Caco-2 (cell line): ENCODE results near the gene CDKAL1. TPM values are rescaled to one million over a fixed set of nuclear protein-coding genes. Genes with fewer than 3 reads are reported as not detected.

ENCODE experiments used
- BruUV-seq: library from RNA; stranded (reverse); fragments of 400-500 nt; replicated peaks from 2 replicates; lab custom pipeline; 2021; lab: Mats Ljungman, UMichigan
- CTCF ChIA-PET: fragments of 300-600 bp; sonication (Branson Sonifier 250); formaldehyde crosslinking; loops from one replicate; lab custom pipeline; 2022; ENCODE audit warnings: antibody characterized with exemption; lab: Charles Lee
- POLR2A ChIA-PET: fragments of 300-600 bp; sonication (Branson Sonifier 250); formaldehyde crosslinking; loops from one replicate; lab custom pipeline; 2022; ENCODE audit warnings: antibody characterized with exemption; lab: Charles Lee
- DNase-seq, 2 experiments: peaks; one replicate each; pipeline versions ENCODE4 v3.0.0 to v3.0.0-alpha.2; 2020 to 2022
- H3K27me3 ChIP-seq: replicated peaks from 2 replicates; pipeline ENCODE4 v1.6.0; 2011; ENCODE audit warnings: low read length; ENCODE audit not compliant: control insufficient read depth, insufficient read depth
- H3K36me3 ChIP-seq: 2 replicates; pipeline ENCODE4 v1.5.1; 2011; ENCODE audit warnings: low read length; ENCODE audit not compliant: control insufficient read depth, insufficient read depth
- H3K4me1 ChIP-seq: fragments of 250-450 bp; sonication (Bioruptor Pico); 2 replicates; pipeline ENCODE4 v1.5.1; 2020; ENCODE audit warnings: mild to moderate bottlenecking
- H3K4me3 ChIP-seq: 2 replicates; pipeline ENCODE4 v1.5.1; 2011; ENCODE audit warnings: low read depth, mild to moderate bottlenecking, control low read depth, low read length
- H3K9me3 ChIP-seq: fragments of 250-450 bp; sonication (Bioruptor Pico); 2 replicates; pipeline ENCODE4 v1.5.1; 2020; ENCODE audit warnings: mild to moderate bottlenecking, moderate library complexity
- H3K27ac Mint-ChIP-seq: one replicate; pipeline ENCODE4 v1.8.0; 2022; ENCODE audit warnings: mixed read lengths; ENCODE audit not compliant: unreplicated experiment
- H3K27me3 Mint-ChIP-seq: one replicate; pipeline ENCODE4 v1.8.0; 2022; ENCODE audit warnings: mixed read lengths; ENCODE audit not compliant: insufficient read depth, unreplicated experiment
- H3K36me3 Mint-ChIP-seq: one replicate; pipeline ENCODE4 v1.8.0; 2022; ENCODE audit warnings: mild to moderate bottlenecking, mixed read lengths; ENCODE audit not compliant: insufficient read depth, unreplicated experiment
- H3K4me1 Mint-ChIP-seq: one replicate; pipeline ENCODE4 v1.8.0; 2022; ENCODE audit warnings: low read depth, mixed read lengths; ENCODE audit not compliant: unreplicated experiment
- H3K4me3 Mint-ChIP-seq: one replicate; pipeline ENCODE4 v1.8.0; 2022; ENCODE audit warnings: mild to moderate bottlenecking, moderate library complexity, mixed read lengths; ENCODE audit not compliant: unreplicated experiment
- H3K9me3 Mint-ChIP-seq: one replicate; pipeline ENCODE4 v1.8.0; 2022; ENCODE audit warnings: mixed read lengths; ENCODE audit not compliant: unreplicated experiment
- CTCF ChIP-seq, 2 experiments: fragments of 200-600 bp in 1 of 2; IDR thresholded peaks; 1 replicate in 1 of 2; 2 replicates in 1 of 2; pipeline versions ENCODE4 v1.5.1 to v1.8.0; 2011 to 2022; ENCODE audit warnings: antibody characterized with exemption in 1 of 2, control low read depth in 1 of 2, inconsistent platforms in 1 of 2, low read depth in 1 of 2, low read length in 1 of 2, mild to moderate bottlenecking in 1 of 2, moderate library complexity in 1 of 2; ENCODE audit not compliant: insufficient read depth in 1 of 2, severe bottlenecking in 1 of 2, unreplicated experiment in 1 of 2
- intact Hi-C: fragments of 100-400 bp; cut with micrococcal nuclease; formaldehyde crosslinking; loops from one replicate; pipeline ENCODE4 v1.10.0; 2022; ENCODE audit not compliant: unreplicated experiment
- total RNA-seq: library from RNA; stranded (reverse); gene quantifications from 2 replicates; pipeline ENCODE4 v1.2.3, GENCODE V29; 2022

CDKAL1 gene
- total RNA-seq, 1 experiment from 2014 or later = 18.7 TPM

- intact Hi-C loops = no loop called here
- H3K4me1 ChIP-seq = no peaks in the 10 kb centered on the region
- no peaks in the 10 kb centered on the region for H3K36me3 Mint-ChIP-seq
- H3K4me3 ChIP-seq = no peak overlapping the region
- no peaks in the 10 kb centered on the region for H3K27me3 Mint-ChIP-seq
- no peaks in the 10 kb centered on the region for H3K4me1 Mint-ChIP-seq
- H3K27me3 ChIP-seq = no peaks in the 10 kb centered on the region
- no peak for TF ChIP-seq CTCF (IDR thresholded peaks at IDR 0.05; ENCODE audit: insufficient read depth in 1 of 2, low read depth in 1 of 2, low read length in 1 of 2, severe bottlenecking in 1 of 2, unreplicated experiment in 1 of 2)
- H3K36me3 ChIP-seq = no peaks in the 10 kb centered on the region
- POLR2A ChIA-PET = no interaction called here
- no peak overlapping the region for H3K4me3 Mint-ChIP-seq
- H3K27ac Mint-ChIP-seq = no peak overlapping the region
- BruUV-seq = no TSS peak
- no peak for DNase-seq
- H3K9me3 ChIP-seq = 0 out of 2 replicates have a peak, but pooled peaks cover under 1% of the 10 kb centered on the region
- H3K9me3 Mint-ChIP-seq = no peaks in the 10 kb centered on the region
- CTCF ChIA-PET = no interaction called here
These were observed 721.9 kb downstream of the CDKAL1 start for GRCh38 chr6:21256197-21256596.

- Mint-ChIP-seq H3K27ac (no peak overlapping the region), H3K36me3 (no peaks in the 10 kb centered on the region), H3K27me3 (no peaks in the 10 kb centered on the region), H3K4me1 (no peaks in the 10 kb centered on the region), H3K9me3 (peaks cover 8% of the 10 kb centered on the region), H3K4me3 (no peak overlapping the region)
- ChIA-PET CTCF (no interaction called here), POLR2A (no interaction called here)
- Histone ChIP-seq H3K4me1 (no peaks in the 10 kb centered on the region), H3K27me3 (no peaks in the 10 kb centered on the region), H3K4me3 (no peak overlapping the region), H3K9me3 (no peaks in the 10 kb centered on the region), H3K36me3 (no peaks in the 10 kb centered on the region)
- intact Hi-C loops = no loop called here
- BruUV-seq = no TSS peak
- TF ChIP-seq CTCF (IDR thresholded peaks at IDR 0.05; ENCODE audit: insufficient read depth in 1 of 2, low read depth in 1 of 2, low read length in 1 of 2, severe bottlenecking in 1 of 2, unreplicated experiment in 1 of 2) = no peak
- no peak for DNase-seq
These were observed 722.9 kb downstream of the CDKAL1 start for GRCh38 chr6:21257125-21257524.

- no peak overlapping the region for H3K4me3 ChIP-seq
- no peak overlapping the region for H3K27ac Mint-ChIP-seq
- H3K4me1 Mint-ChIP-seq = peaks cover 2% of the 10 kb centered on the region
- DNase-seq = no peak
- H3K9me3 ChIP-seq = no peaks in the 10 kb centered on the region
- H3K4me3 Mint-ChIP-seq = no peak overlapping the region
- no TSS peak for BruUV-seq
- CTCF ChIA-PET = no interaction called here
- H3K36me3 ChIP-seq = no peaks in the 10 kb centered on the region
- no peaks in the 10 kb centered on the region for H3K27me3 Mint-ChIP-seq
- H3K4me1 ChIP-seq = no peaks in the 10 kb centered on the region
- intact Hi-C loops = no loop called here
- no peaks in the 10 kb centered on the region for H3K27me3 ChIP-seq
- H3K9me3 Mint-ChIP-seq = peaks cover 17% of the 10 kb centered on the region
- H3K36me3 Mint-ChIP-seq = no peaks in the 10 kb centered on the region
- POLR2A ChIA-PET = no interaction called here
- TF ChIP-seq CTCF (IDR thresholded peaks at IDR 0.05; ENCODE audit: insufficient read depth in 1 of 2, low read depth in 1 of 2, low read length in 1 of 2, severe bottlenecking in 1 of 2, unreplicated experiment in 1 of 2) = no peak
These were observed 724.4 kb downstream of the CDKAL1 start for GRCh38 chr6:21258665-21259064.
